HEK293T (cell line): Measurements from ENCODE around the gene IGLL1.
"Not testable (repeated sequence)": the region's sequence is repeated elsewhere in the genome, so short reads cannot be mapped to it uniquely, and the experiment has no call there.

Experiments
- BHLHE40 ChIP-seq: fragments of 450-650 bp; IDR thresholded peaks from 2 replicates; pipeline ENCODE4 v1.6.1; 2016; ENCODE audit warnings: mild to moderate bottlenecking, moderate library complexity, borderline replicate concordance
- FOXA1 ChIP-seq: fragments of 450-650 bp; IDR thresholded peaks from 2 replicates; pipeline ENCODE4 v1.6.1; 2016; ENCODE audit warnings: mild to moderate bottlenecking
- FOXM1 ChIP-seq: fragments of 450-650 bp; IDR thresholded peaks from 2 replicates; pipeline ENCODE4 v1.6.1; 2017; ENCODE audit warnings: mild to moderate bottlenecking, borderline replicate concordance
- L3MBTL2 ChIP-seq: fragments of 450-650 bp; conservative IDR thresholded peaks from 2 replicates; pipeline ENCODE4 v1.6.1; 2016; ENCODE audit warnings: mild to moderate bottlenecking
- SP1 ChIP-seq: fragments of 450-650 bp; IDR thresholded peaks from 2 replicates; pipeline ENCODE4 v1.6.1; 2017
- ZNF384 ChIP-seq: fragments of 450-650 bp; IDR thresholded peaks from 2 replicates; pipeline ENCODE4 v1.6.1; 2016
- TF ChIP-seq, protein P1 (sequence below): fragments of 450-650 bp; IDR thresholded peaks from 2 replicates; pipeline ENCODE4 v1.6.1; 2016

DNA sequence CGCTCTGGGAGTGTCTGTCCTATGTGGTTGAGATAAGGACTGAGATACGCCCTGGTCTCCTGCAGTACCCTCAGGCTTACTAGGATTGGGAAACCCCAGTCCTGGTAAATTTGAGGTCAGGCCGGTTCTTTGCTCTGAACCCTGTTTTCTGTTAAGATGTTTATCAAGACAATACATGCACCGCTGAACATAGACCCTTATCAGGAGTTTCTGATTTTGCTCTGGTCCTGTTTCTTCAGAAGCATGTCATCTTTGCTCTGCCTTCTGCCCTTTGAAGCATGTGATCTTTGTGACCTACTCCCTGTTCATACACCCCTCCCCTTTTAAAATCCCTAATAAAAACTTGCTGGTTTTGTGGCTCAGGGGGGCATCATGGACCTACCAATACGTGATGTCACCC lies 32.7 kb downstream of the IGLL1 start:
- not testable (repeated sequence) for TF ChIP-seq BHLHE40, ZNF384, SP1, FOXM1, FOXA1, L3MBTL2
- TF ChIP-seq, protein P1, sequence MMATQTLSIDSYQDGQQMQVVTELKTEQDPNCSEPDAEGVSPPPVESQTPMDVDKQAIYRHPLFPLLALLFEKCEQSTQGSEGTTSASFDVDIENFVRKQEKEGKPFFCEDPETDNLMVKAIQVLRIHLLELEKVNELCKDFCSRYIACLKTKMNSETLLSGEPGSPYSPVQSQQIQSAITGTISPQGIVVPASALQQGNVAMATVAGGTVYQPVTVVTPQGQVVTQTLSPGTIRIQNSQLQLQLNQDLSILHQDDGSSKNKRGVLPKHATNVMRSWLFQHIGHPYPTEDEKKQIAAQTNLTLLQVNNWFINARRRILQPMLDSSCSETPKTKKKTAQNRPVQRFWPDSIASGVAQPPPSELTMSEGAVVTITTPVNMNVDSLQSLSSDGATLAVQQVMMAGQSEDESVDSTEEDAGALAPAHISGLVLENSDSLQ = not testable (repeated sequence)
